ENCODE data around the gene CHMP4B.
"Not testable (repeated sequence)": the region's sequence is repeated elsewhere in the genome, so short reads cannot be mapped to it uniquely, and the experiment has no call there.

The CHMP4B gene

GRCh38 chr20:33790566-33790965, 20.6 kb upstream of the CHMP4B start:
- DNase-seq, result no peak

GRCh38 chr20:33791021-33791420, 20.1 kb upstream of the CHMP4B start:
- DNase-seq, result no peak

GRCh38 chr20:33791540-33791939, 19.6 kb upstream of the CHMP4B start:
- DNase-seq, result no peak

DNA sequence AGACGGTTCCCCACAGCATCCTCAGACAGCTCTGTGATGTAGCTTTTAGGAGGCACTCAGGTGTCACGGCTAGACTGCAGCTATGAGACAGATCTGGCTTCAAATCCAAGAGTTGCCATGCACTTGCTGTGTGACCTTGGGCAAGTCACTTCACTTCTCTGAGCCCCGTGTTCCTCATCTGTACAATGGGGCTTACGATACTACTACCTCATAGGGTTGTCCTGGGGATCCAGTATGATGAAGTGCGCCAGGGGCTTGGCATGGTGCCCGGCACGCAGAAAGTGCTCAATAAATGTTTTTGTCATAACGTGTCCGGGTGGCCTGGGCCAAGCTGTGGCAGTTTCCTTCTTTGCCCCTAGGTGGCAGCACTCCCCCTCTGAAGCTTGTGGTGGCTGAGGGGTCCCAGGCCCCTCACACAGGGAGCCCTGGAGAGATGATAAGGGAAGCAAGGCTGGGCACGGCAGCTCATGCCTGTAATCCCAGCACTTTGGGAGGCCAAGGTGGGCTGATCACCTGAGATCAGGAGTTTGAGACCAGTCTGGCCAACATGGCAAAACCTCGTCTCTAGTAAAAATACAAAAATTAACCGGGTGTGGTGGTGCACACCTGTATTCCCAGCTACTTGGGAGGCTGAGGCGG, 19.1 kb upstream of the CHMP4B start:
- DNase-seq, result peak; percentile 55

DNA sequence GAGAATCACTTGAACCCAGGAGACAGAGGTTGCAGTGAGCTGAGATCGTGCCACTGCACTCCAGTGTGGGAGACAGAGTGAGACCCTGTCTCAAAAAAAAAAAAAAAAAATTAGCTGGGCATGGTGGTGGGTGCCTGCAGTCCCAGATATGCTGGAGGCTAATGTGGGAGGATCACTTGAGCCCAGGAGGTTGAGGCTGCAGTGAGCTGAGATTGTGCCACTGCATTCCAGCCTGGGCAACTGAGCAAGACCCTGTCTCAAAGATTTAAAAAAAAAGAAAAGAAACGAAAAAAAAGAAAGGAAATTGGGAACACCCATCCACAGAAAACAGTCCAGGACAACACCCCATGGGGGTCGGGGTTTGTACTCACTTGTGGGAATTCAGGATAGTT, 18.6 kb upstream of the CHMP4B start:
- not testable (repeated sequence) for DNase-seq

DNA sequence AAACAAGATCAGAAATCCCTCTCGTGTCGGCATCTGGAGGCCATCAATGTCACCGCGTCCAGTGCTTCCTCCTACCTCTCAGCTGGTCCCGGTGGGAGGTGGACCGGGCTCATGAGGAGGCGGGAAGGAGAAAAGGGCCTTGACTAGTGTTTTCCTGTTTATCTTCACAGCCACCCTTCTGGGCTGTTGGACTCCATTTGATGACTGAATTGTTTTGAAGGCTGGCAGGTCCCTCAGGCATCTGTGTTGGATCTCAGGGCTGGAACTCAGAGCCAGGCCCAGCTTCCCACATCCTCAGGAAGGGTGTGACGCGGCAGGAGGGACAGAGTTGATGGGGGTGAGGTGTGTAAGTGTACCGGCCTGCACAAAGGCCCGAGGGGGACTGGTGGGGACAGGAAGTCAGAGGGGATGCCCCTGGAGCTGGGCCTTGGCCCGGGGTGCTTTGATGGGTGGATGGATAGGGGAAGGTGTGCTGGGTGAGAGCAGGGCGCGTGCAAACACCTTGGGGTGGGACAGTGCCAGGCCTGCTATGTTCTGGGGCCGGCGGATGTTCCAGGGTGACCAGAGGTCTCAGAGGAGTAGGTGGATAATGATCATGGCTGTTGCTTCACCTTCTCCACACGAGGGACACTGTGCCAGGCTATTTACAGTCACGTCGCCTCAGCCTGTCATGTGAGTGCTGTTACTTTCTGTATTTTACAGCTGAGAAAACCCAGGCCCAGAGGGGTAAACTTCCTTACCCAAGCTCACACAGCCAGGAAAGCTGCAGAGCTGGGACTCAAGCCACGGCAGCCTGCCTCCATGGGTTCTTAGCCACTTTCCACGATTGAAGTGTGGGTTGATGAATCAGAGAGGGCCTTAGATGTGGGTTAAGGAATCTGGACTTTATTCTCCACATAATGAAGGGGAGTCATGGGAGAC, 17.9 kb upstream of the CHMP4B start:
- DNase-seq, result no peak

DNA sequence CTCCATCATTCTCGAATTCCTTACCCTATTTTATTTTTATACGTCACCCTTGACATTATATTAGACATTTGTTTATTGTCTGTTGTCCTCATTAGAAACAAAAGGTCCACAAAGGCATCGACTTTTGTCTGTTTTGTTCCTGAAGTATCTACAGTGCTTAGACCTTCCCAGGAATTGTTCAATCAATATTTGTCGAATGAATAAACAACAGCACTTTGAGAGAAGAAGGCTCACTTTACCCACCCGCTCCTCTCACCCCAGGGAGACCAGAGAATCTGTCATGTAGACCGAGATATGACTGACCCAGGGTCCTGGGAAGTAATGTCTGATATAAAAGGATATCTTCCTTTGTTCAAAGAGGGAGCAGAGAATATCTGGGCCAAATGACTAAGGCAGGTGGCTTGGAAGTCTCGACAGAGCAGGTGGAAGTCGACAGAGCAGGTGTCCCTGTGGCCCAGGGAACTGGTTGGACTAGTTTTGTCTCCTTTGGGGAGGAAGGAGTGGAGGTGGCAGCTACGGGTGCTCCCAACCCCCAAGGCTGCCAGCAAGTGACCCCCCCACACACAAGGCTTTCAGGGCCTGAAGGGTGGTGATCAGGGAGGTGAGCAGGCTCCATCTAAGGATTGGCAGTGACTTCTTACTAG, 14.8 kb upstream of the CHMP4B start:
- no peak for DNase-seq

DNA sequence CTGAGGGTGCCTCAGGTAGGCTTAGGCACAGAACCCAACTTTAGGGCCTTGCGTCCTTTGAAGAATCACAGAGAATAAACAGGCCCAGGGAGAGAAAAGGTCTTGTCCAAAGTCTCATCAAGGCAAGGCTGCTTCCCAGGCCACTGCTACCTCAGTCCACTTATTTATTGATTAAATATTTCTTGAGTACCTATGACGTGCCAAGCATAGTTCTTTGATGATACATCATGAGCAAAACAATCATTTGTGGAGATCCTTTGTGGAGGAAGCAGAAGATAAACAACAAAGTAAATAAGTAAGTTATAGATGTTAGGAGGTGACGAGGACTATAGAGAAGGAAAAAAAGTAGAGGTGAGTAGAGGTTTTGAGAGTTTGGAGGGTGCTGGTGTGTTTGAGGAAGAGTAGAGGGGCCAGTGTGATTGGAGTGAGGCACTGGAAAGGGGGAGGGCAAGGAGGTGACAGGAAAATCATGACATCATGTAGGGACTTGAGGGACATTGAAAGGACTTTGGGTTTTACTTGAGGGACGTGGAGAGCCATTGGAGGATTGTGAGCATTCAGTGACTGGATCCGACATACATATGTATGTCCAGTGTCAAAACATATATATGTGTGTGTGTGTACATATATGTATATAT, 14.1 kb upstream of the CHMP4B start:
- no peak for DNase-seq

- DNase-seq, result no peak
Observed at GRCh38 chr20:33798444-33798843, 12.7 kb upstream of the CHMP4B start.

GRCh38 chr20:33803921-33804337, 7.2 kb upstream of the CHMP4B start:
- no peak for DNase-seq

- no peak for DNase-seq
Observed at GRCh38 chr20:33808388-33808787, 2.8 kb upstream of the CHMP4B start.

GRCh38 chr20:33810259-33810658, 889 bp upstream of the CHMP4B start:
- no peak for DNase-seq

GRCh38 chr20:33811776-33812151, 616 bp downstream of the CHMP4B start:
- peak; percentile 16 for DNase-seq

GRCh38 chr20:33812152-33812849, 1.2 kb downstream of the CHMP4B start:
- peak; percentile 45 for DNase-seq

GRCh38 chr20:33812908-33813462, 1.8 kb downstream of the CHMP4B start:
- no peak for DNase-seq

GRCh38 chr20:33814238-33814712, 3.1 kb downstream of the CHMP4B start:
- no peak for DNase-seq

DNA sequence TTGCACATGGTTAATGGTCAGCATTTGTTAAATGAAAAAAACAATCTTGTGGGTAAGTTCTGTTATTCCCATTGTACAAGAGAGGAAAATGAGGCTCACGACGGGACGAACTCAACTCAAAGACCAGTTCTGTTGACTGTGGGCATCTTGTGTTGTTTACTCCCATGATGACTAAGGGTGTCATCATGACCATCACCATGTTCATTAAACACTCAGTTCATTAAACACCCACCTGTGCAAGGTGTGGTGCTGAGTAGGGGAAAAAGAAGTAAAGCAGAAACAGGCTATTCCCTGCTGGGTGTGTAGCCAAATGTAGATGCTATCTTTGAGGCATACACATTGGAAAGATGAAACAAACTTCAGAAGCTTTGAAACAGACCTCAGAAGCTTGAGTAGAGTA, 4.5 kb downstream of the CHMP4B start:
- no peak for DNase-seq

DNA sequence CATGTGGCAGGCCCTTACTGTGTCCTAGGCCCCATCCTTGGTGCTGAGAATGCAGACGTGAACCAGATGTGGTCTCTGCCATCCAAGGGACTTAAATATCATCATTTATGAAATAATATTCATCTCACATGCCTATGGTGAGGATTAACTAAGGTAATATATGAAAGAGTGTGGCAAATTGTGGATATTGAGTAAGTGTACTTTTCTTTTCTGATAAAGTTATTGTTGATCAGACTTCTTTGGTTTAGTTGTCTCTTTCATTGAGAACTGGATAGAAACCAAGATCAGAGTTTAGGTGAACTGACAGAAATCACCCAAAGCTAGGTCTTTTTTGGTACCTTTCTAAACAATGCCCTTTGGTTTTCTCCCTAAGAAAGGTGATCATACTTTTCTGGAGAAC, 5.0 kb downstream of the CHMP4B start:
- no peak for DNase-seq

DNA sequence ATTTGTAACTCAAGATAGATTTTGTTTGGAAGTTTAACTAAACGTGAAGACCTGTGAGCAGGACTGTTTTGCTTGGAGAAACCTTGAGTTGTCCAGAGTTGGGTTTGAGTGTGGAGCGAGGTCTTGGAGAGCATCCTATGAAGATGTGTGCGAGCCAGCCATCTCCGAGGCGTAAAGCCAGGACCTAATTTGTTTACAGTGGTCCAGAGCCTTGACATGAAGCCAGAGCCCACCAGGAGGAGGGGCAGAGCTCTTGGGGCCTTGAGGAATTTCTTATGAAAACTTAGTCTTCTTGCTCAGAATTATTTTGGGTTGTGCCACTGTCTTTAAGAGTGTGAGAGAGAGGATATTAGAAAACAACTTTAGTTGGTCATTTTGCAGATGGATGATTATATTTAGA, 6.3 kb downstream of the CHMP4B start:
- DNase-seq, result no peak

DNA sequence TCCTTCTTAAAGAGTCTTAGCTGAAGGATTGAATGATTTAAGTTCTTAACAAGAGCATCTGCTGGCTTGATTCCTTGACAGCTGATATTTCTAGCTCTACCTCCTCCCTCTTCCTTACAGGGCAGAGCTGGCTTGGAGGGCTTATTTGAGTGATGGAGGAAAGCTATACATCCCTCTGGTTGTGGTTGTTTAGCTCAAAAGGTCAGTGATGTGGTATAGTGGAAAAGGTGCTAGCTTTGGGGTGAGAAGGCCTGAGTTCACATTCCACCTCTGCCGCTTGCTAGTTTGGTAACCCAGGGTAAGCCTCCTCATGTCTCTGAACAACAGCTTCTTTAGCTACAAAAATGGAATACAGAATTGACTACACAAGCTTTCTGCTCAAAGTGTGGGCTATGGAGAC, 8.3 kb downstream of the CHMP4B start:
- no peak for DNase-seq

DNA sequence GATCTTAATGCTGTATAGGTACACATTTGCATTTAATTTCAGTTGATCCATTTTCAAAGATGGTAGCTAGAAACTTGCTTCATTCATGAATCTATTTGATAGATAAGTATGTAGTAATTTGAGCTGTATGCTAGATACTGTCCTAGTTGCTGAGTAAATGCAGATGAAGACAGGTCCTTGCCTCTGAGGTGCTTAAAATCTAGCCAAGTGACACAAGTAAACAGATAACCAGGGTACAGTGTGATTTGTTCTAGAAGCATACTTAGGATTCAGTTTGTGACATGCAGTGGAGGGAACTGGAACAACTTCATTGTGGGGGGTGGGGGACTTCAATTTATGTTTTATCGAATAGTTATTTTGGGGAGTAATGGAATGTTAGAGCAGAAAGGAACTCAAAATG, 9.2 kb downstream of the CHMP4B start:
- DNase-seq, result no peak

DNA sequence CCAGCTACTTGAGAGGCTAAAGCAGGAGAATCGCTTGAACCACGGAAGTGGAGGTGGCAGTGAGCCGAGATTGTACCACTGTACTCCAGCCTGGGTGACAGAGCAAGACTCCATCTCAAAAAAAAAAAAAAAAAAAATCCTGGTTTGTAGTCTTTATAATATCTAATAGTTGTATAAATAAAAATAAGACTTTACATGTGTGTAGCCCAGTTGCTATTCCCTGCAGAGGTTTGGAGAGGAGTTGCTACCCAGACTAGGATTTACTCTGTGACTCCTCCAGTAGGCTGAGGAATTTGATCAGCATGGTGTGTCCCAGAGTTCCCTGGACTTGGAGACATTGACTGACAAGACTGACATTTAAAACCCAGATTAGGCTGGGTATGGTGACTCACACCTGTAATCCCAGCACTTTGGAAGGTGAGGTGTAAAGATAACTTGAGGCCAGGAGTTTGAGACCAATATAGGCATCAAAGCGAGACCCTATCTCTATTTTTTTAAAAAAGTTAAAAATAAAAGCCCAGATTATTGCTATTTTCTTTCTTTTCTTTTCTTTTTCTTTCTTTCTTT, 10.2 kb downstream of the CHMP4B start:
- DNase-seq, result no peak

Measured in CD4-positive, alpha-beta T cell treated with Interleukin-17A for 1 hour (primary cell).